HG02943 (cell line): Measurements from ENCODE around the gene WNT2B.

ENCODE experiments used
- ATAC-seq: cut with Tn5 transposase; IDR thresholded peaks from one replicate; pipeline ENCODE4 v1.9.1; 2021; ENCODE audit warnings: mild to moderate bottlenecking, low read depth, moderate library complexity; ENCODE audit not compliant: unreplicated experiment

WNT2B gene

GRCh38 chr1:112563341-112563740 is 54.6 kb downstream of the WNT2B start:
- ATAC-seq = no peak

DNA sequence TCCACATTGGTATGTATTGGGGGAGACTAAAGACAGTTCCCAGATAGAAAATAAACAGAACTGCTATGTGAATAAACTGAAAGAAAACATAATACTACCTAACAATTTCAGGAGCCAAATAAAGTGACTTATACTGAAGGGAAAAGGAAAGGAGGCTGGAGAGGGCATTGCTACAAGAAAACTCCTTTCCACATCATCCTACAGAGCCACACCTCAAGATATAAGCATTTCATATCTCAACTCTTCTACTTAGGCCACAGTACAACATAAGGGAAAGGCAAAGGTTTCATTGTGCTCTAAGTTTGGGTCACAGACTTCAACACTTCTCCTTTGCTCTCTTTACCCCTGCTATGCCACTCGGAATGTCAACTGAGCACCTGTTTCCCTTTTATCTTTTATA is 55.3 kb downstream of the WNT2B start:
- no peak for ATAC-seq

GRCh38 chr1:112565800-112566199 is 57.0 kb downstream of the WNT2B start:
- ATAC-seq = no peak

GRCh38 chr1:112575154-112575804 is 66.5 kb downstream of the WNT2B start:
- no peak for ATAC-seq

DNA sequence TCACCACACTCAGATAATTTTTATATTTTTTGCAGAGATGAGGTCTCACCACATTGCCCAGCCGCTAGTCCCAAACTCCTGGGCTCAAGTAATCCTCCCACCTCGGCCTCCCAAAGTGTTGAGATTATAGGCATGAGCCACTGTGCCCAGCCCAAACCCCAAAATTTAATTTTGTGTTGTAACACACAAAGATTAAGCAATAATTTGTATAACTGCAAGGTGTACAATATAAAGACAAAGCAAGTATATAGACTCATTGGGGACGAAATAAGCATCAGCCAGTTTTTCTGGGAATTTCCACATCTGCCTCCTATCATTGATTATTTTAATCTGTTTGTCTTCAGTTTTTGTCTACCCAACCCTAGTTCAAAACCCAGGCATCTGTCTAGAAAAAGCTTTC is 67.5 kb downstream of the WNT2B start:
- ATAC-seq = no peak
